Left ventricle myocardium inferior (tissue), 1 donor: ENCODE data around the gene KIF16B. TPM values are rescaled to one million over a fixed set of nuclear protein-coding genes. Genes with fewer than 3 reads are reported as not detected.

Experiments used
- DNase-seq: peaks from one replicate; pipeline ENCODE4 v3.0.0-alpha.2; 2020
- H3K27ac ChIP-seq: fragments of 200-600 bp; replicated peaks from 2 replicates; pipeline ENCODE4 v1.8.0; 2021
- H3K27me3 ChIP-seq: fragments of 200-600 bp; 2 replicates; pipeline ENCODE4 v1.8.0; 2021; ENCODE audit warnings: low read depth
- H3K36me3 ChIP-seq: fragments of 200-600 bp; 2 replicates; pipeline ENCODE4 v1.8.0; 2021
- H3K4me1 ChIP-seq: fragments of 200-600 bp; 2 replicates; pipeline ENCODE4 v1.8.0; 2021
- H3K4me3 ChIP-seq: fragments of 200-600 bp; 2 replicates; pipeline ENCODE4 v1.8.0; 2021; ENCODE audit warnings: mild to moderate bottlenecking, moderate library complexity
- H3K9me3 ChIP-seq: fragments of 200-600 bp; replicated peaks from 2 replicates; pipeline ENCODE4 v1.8.0; 2021
- intact Hi-C: fragments of 100-400 bp; cut with micrococcal nuclease; formaldehyde crosslinking; loops from one replicate; pipeline ENCODE4 v1.11.0; 2022
- total RNA-seq: library from RNA; stranded (reverse); fragmentation: NEBNext Ultra II Directional; extraction: Animal tissue kit (Norgen Biotek cat#: 25700); gene quantifications from one replicate; pipeline ENCODE4 v1.2.1, GENCODE V29; 2021
- TF ChIP-seq, protein P1 (sequence below): fragments of 200-600 bp; IDR thresholded peaks from 2 replicates; pipeline ENCODE4 v1.8.0; 2021; ENCODE audit warnings: antibody characterized with exemption, mild to moderate bottlenecking, borderline replicate concordance
- donor health status: DM: no; HTN: yes; CAD: no; lungs with severe emphysema.

The KIF16B gene
- total RNA-seq, 1 donor from 2014 or later = 16.4 TPM

- Histone ChIP-seq H3K36me3 (no peaks in the 10 kb centered on the region), H3K27ac (no peak overlapping the region), H3K4me3 (no peak overlapping the region), H3K4me1 (no peaks in the 10 kb centered on the region), H3K9me3 (no peaks in the 10 kb centered on the region), H3K27me3 (no peaks in the 10 kb centered on the region)
- DNase-seq = no peak
- intact Hi-C loops = no loop called here
- TF ChIP-seq, protein P1, sequence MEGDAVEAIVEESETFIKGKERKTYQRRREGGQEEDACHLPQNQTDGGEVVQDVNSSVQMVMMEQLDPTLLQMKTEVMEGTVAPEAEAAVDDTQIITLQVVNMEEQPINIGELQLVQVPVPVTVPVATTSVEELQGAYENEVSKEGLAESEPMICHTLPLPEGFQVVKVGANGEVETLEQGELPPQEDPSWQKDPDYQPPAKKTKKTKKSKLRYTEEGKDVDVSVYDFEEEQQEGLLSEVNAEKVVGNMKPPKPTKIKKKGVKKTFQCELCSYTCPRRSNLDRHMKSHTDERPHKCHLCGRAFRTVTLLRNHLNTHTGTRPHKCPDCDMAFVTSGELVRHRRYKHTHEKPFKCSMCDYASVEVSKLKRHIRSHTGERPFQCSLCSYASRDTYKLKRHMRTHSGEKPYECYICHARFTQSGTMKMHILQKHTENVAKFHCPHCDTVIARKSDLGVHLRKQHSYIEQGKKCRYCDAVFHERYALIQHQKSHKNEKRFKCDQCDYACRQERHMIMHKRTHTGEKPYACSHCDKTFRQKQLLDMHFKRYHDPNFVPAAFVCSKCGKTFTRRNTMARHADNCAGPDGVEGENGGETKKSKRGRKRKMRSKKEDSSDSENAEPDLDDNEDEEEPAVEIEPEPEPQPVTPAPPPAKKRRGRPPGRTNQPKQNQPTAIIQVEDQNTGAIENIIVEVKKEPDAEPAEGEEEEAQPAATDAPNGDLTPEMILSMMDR = no peak
Observed at GRCh38 chr20:16469395-16469905, 103.8 kb downstream of the KIF16B start.

DNA sequence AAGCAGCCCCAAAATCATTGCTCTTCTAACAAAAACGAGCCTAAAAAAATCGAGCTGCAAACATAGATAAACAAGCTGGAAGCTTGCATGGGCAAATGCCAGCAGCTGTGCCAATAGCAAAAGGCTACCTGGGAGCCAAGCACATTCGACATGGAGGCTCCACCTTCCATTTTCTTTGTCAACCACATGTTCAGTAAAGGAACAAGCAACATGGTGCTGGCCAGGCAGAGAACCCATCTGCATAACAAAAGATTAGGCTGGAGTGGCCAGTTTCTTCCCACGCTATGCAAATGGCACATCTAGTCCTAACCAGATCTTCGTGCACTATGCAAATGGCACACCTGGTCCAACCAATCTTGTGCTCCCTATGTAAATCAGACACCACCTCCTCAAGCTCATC, 110.5 kb downstream of the KIF16B start:
- Histone ChIP-seq H3K27ac (no peak overlapping the region), H3K4me3 (no peak overlapping the region), H3K36me3 (no peaks in the 10 kb centered on the region), H3K4me1 (peaks cover 13% of the 10 kb centered on the region), H3K27me3 (no peaks in the 10 kb centered on the region), H3K9me3 (no peaks in the 10 kb centered on the region)
- intact Hi-C loops = no loop called here
- DNase-seq = no peak
- TF ChIP-seq, protein P1 = no peak

DNA sequence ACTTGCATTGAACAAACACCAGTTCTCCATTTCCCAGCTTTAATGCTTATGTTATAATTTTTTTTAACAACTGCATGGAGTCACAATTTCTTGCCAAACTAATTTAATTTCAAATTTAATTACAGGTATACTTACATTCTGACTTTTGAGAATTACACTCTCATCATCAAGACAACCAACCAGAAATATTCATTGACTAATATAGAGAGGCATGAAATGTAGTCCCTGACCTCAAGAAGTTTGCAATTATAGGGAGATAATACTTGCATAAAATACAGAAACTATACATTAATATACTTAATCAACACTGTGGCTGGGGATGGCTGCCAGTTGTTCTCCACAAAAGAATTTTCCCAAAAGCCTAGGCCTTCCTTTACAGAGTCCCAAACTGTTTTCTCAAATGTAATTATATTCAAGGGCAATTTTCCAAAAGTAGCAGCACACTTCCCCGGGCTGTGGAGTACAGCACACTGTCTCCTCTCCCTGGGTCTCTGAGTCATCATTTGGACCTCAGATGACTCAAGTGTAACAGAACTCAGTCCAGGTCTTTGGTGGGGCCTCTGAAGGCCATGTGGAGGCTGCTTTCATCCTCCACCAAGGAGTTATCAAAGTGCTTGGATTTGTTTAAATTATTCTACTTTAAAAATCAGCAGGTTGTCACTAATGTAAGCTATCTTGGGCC, 114.1 kb downstream of the KIF16B start:
- no peak overlapping the region for H3K4me3 ChIP-seq
- H3K4me1 ChIP-seq = peaks cover 13% of the 10 kb centered on the region
- H3K27ac ChIP-seq = no peak overlapping the region
- intact Hi-C loops = no loop called here
- no peak for DNase-seq
- H3K27me3 ChIP-seq = no peaks in the 10 kb centered on the region
- no peaks in the 10 kb centered on the region for H3K36me3 ChIP-seq
- TF ChIP-seq, protein P1 = no peak
- no peaks in the 10 kb centered on the region for H3K9me3 ChIP-seq

DNA sequence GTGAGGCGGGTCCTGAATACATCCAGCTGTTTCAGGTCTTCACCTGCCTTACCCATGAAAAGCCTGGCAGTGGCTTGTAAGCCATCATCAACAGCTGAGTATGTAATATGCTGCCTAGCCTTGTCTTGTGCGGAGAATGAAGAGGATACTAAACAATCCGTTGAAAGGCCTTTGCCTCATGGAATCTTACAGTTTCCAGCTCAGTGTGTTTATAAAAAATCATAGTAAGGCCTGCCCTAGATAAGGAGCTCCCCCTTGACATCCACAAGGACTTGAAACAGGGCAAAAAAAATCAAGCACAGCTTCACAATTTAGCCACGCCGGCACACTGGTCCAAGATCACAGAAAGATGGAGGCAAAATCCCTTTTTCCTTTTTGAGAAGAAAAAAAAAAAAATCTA, 115.7 kb downstream of the KIF16B start:
- TF ChIP-seq, protein P1 = no peak
- H3K4me3 ChIP-seq = no peak overlapping the region
- no peaks in the 10 kb centered on the region for H3K36me3 ChIP-seq
- no peak for DNase-seq
- H3K27me3 ChIP-seq = no peaks in the 10 kb centered on the region
- no peaks in the 10 kb centered on the region for H3K9me3 ChIP-seq
- H3K4me1 ChIP-seq = peaks cover 13% of the 10 kb centered on the region
- intact Hi-C loops = no loop called here
- H3K27ac ChIP-seq = no peak overlapping the region

DNA sequence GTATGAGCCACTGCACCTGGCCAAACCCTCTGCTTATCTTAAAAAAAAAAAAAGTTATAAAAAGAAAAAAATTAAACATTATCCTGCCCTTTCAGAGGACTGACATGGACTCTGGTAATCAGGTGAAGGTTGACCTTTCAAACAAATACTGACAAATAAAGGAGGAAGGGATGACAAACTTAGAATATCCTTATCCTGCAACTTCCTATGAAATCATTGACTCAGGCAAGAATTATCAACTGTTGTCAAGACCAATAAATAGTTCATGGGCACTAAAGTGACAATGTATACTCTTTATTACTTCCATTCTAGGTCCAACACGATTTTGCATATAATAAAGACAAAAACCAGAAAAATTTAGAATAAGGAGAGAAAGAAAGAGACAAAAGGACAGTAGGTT, 117.9 kb downstream of the KIF16B start:
- no peaks in the 10 kb centered on the region for H3K27me3 ChIP-seq
- no peak for DNase-seq

More for the DNA sequence above, 117.9 kb downstream of the KIF16B start:
- H3K27ac ChIP-seq = no peak overlapping the region
- no peak overlapping the region for H3K4me3 ChIP-seq
- intact Hi-C loops = no loop called here
- no peaks in the 10 kb centered on the region for H3K36me3 ChIP-seq
- no peaks in the 10 kb centered on the region for H3K9me3 ChIP-seq
- TF ChIP-seq, protein P1 = no peak
- H3K4me1 ChIP-seq = peaks cover 13% of the 10 kb centered on the region
